ENCODE data around the gene SLC4A4.

DNA sequence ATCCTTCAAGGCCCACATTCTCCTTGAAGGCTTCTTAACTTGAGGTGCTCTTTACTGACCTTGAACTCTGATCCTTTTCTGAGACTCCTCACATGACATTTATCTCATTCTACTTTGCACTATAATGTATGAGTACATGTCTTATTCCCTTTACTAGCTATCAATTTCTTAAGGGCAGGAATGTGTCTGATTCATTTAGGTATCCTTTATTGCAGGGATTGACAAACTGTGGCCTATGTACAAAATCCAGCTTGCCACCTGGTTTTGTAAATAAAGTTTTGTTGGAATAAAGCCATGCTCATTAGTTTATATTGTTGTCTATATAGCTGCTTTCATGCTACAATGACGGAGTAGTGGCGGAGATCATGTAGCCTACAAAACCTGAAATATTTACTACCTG lies 36.7 kb downstream of the SLC4A4 start:
- TF ChIP-seq, protein P1, sequence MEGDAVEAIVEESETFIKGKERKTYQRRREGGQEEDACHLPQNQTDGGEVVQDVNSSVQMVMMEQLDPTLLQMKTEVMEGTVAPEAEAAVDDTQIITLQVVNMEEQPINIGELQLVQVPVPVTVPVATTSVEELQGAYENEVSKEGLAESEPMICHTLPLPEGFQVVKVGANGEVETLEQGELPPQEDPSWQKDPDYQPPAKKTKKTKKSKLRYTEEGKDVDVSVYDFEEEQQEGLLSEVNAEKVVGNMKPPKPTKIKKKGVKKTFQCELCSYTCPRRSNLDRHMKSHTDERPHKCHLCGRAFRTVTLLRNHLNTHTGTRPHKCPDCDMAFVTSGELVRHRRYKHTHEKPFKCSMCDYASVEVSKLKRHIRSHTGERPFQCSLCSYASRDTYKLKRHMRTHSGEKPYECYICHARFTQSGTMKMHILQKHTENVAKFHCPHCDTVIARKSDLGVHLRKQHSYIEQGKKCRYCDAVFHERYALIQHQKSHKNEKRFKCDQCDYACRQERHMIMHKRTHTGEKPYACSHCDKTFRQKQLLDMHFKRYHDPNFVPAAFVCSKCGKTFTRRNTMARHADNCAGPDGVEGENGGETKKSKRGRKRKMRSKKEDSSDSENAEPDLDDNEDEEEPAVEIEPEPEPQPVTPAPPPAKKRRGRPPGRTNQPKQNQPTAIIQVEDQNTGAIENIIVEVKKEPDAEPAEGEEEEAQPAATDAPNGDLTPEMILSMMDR (IDR thresholded peaks at IDR 0.05; ENCODE audit: insufficient read depth, low read length, poor library complexity, severe bottlenecking): no peak
- no peak for TF ChIP-seq EZH2phosphoT487 (conservative IDR thresholded peaks at IDR 0.05; ENCODE audit: low read length)
